Measurements from ENCODE around the gene UBE2G2.

UBE2G2 gene

DNA sequence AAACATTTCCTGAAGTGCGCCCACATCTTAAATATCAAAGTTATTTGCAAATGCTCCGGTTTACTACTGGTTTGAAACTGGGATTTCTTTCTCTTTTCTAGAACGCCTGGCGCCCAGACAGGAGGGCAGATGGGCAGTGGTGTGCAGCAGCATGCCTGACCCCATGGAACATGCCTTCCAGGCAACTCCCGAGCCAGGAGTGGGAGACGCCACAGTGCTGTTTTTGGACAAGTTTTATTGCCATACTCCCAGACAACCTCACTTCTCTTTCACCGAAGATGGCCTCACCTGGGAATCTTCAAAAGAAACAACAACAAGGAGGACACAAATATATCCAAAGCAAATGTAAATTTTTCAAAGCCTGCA, 21.5 kb downstream of the UBE2G2 start:
- Histone ChIP-seq H3K4me3 (replicated peaks; ENCODE audit: low read depth, low read length) (no peak overlapping the region), H3K27me3 (replicated peaks; ENCODE audit: control insufficient read depth, insufficient read depth, low read length) (no peaks in the 10 kb centered on the region), H3K36me3 (ENCODE audit: control insufficient read depth, insufficient read depth, low read length) (peaks cover 11% of the 10 kb centered on the region)
- no peak for DNase-seq (ENCODE audit: extremely low read depth, insufficient read length)
- TF ChIP-seq, protein P1, sequence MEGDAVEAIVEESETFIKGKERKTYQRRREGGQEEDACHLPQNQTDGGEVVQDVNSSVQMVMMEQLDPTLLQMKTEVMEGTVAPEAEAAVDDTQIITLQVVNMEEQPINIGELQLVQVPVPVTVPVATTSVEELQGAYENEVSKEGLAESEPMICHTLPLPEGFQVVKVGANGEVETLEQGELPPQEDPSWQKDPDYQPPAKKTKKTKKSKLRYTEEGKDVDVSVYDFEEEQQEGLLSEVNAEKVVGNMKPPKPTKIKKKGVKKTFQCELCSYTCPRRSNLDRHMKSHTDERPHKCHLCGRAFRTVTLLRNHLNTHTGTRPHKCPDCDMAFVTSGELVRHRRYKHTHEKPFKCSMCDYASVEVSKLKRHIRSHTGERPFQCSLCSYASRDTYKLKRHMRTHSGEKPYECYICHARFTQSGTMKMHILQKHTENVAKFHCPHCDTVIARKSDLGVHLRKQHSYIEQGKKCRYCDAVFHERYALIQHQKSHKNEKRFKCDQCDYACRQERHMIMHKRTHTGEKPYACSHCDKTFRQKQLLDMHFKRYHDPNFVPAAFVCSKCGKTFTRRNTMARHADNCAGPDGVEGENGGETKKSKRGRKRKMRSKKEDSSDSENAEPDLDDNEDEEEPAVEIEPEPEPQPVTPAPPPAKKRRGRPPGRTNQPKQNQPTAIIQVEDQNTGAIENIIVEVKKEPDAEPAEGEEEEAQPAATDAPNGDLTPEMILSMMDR (IDR thresholded peaks at IDR 0.05; ENCODE audit: insufficient read depth, low read length, poor library complexity, severe bottlenecking) = no peak

DNA sequence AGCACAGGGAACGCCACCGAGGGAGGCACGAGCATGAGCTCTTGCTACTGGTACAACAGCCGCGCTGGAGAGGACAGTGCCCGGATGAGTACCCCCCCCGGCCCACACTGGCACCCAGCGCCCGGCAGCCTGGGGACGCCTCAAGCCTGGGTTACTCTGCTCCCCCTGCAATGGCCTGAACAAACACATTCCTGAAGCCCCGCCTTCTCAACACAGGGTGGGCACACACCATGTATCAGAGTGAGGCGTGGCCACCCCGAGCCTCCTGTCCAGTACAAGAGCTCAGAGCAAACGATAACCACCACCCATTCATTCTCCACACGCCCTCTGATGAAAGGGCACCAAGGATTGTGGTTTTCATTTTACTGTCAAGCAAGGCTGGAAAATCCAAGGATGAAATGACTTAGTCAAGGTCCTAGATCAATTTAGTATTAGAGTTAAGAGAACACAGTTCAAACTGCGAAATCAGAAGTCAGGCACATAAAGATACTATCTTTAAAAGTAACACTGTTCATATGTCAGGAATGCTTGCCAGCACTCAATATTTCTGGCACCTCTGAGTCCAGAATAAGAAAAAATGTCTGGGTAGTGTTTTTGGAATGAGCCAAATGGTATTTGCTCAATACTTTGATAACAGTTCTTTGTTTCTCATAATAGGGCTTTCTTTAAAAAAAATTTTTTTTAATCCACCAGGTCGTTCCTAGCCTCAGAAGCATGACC, 22.0 kb downstream of the UBE2G2 start:
- H3K27me3 ChIP-seq (replicated peaks; ENCODE audit: control insufficient read depth, insufficient read depth, low read length) = no peaks in the 10 kb centered on the region
- H3K36me3 ChIP-seq (ENCODE audit: control insufficient read depth, insufficient read depth, low read length) = peaks cover 16% of the 10 kb centered on the region
- TF ChIP-seq, protein P1 (IDR thresholded peaks at IDR 0.05; ENCODE audit: insufficient read depth, low read length, poor library complexity, severe bottlenecking) = no peak
- no peak for DNase-seq (ENCODE audit: extremely low read depth, insufficient read length)
- H3K4me3 ChIP-seq (replicated peaks; ENCODE audit: low read depth, low read length) = no peak overlapping the region

DNA sequence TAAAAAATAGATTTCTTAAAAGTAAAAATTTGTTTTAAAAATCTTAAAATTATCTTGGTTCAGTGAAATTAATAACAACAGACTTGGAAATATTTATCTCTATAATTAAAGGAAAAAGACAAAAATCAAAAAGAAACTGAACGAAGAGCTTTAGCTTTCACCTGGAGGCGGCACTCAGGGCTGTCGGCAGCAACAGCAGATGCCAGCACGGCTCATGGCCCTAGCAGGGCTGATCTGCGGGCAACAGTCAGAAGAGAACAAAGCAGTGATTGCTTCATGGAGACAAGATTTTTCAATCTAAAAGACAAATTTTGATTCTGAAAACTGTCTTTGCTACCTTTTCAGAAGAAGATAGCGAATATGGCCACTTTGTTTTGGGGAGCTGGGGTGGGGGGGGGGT, 22.6 kb downstream of the UBE2G2 start:
- Histone ChIP-seq H3K4me3 (replicated peaks; ENCODE audit: low read depth, low read length) (no peak overlapping the region), H3K27me3 (replicated peaks; ENCODE audit: control insufficient read depth, insufficient read depth, low read length) (no peaks in the 10 kb centered on the region), H3K36me3 (ENCODE audit: control insufficient read depth, insufficient read depth, low read length) (peaks cover 18% of the 10 kb centered on the region)
- TF ChIP-seq, protein P1 (IDR thresholded peaks at IDR 0.05; ENCODE audit: insufficient read depth, low read length, poor library complexity, severe bottlenecking) = no peak
- no peak for DNase-seq (ENCODE audit: extremely low read depth, insufficient read length)

DNA sequence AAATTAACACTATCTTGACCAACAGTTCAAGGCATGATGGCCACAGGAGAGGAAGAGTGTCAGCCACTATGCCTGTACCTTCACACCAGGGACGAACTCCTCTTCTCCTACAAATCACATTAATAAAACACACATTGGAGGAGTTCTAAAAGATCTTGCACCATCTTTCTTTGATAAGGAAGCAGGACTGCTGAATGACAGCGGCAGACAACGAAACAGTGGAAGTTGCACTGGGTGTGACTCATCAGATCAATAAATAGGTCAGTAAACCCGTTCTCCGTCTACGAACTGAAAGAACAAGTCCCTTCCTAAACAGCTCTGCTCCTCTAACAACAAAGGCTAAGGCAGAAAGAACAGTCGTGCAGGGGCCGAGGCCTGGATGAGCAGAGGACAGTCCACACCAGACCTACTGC, 23.1 kb downstream of the UBE2G2 start:
- no peak overlapping the region for H3K4me3 ChIP-seq (replicated peaks; ENCODE audit: low read depth, low read length)
- peaks cover 20% of the 10 kb centered on the region for H3K36me3 ChIP-seq (ENCODE audit: control insufficient read depth, insufficient read depth, low read length)
- H3K27me3 ChIP-seq (replicated peaks; ENCODE audit: control insufficient read depth, insufficient read depth, low read length) = no peaks in the 10 kb centered on the region
- TF ChIP-seq, protein P1 (IDR thresholded peaks at IDR 0.05; ENCODE audit: insufficient read depth, low read length, poor library complexity, severe bottlenecking) = no peak
- DNase-seq (ENCODE audit: extremely low read depth, insufficient read length) = no peak

DNA sequence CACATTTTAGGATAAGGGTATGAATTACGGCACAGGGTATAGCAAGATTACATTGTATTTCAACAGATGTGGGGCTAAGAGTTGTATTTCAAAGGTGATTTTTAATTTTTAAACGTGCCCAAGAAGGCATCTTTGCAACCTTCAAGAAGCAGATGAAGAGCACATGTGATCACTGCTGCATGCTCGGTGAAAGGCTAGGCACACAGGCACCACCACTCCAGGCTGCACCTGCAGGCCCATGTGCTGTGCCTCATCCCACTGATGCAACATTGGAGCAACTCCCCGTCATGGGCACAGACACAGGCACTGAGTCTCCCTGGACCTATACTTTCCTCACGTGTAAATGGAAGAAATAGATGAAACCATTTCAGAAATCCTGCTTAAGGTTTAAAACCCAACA, 23.5 kb downstream of the UBE2G2 start:
- no peak for DNase-seq (ENCODE audit: extremely low read depth, insufficient read length)
- no peak overlapping the region for H3K4me3 ChIP-seq (replicated peaks; ENCODE audit: low read depth, low read length)
- TF ChIP-seq, protein P1 (IDR thresholded peaks at IDR 0.05; ENCODE audit: insufficient read depth, low read length, poor library complexity, severe bottlenecking) = no peak
- H3K36me3 ChIP-seq (ENCODE audit: control insufficient read depth, insufficient read depth, low read length) = peaks cover 23% of the 10 kb centered on the region
- no peaks in the 10 kb centered on the region for H3K27me3 ChIP-seq (replicated peaks; ENCODE audit: control insufficient read depth, insufficient read depth, low read length)

DNA sequence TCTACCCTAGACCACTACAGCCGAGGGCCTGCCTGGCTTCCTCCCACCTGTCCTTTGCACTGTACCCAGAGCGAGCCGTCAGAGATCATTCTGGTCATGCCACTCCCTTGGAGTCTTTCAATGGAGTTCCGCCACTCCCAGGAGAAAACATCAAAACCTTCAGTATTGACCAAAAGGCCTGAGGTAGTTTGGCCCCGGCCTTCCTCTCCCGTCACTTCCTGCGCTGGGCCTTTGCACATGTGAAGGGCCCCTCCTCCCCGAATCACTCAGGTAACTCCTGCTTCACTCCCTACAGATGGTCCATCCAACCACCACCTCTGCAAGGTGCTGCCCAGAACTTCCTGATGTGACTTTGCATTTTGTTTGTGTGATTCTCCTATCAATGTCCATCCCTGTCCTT, 26.6 kb downstream of the UBE2G2 start:
- DNase-seq (ENCODE audit: extremely low read depth, insufficient read length) = no peak
- Histone ChIP-seq H3K36me3 (ENCODE audit: control insufficient read depth, insufficient read depth, low read length) (peaks cover 36% of the 10 kb centered on the region), H3K4me3 (replicated peaks; ENCODE audit: low read depth, low read length) (no peak overlapping the region), H3K27me3 (replicated peaks; ENCODE audit: control insufficient read depth, insufficient read depth, low read length) (no peaks in the 10 kb centered on the region)
- TF ChIP-seq, protein P1 (IDR thresholded peaks at IDR 0.05; ENCODE audit: insufficient read depth, low read length, poor library complexity, severe bottlenecking) = no peak

Data from GM06990 (cell line).